Smooth muscle cell (in vitro differentiated cells): Measurements from ENCODE around the gene YPEL1. TPM values are rescaled to one million over a fixed set of nuclear protein-coding genes. Genes with fewer than 3 reads are reported as not detected.
A peak's percentile ranks its signal among the peaks of the same experiment; 100 is the strongest.

Experiments
- DNase-seq: peaks from one replicate; lab custom pipeline; 2025; ENCODE audit not compliant: unreplicated experiment; lab: John Stamatoyannopoulos, UW
- H2AFZ ChIP-seq: fragments of 200-600 bp; sonication (generic); 2 replicates; pipeline ENCODE4 v1.6.0; 2016; ENCODE audit warnings: antibody characterized with exemption, low read depth, mild to moderate bottlenecking
- H3F3A ChIP-seq: fragments of 200-600 bp; sonication (generic); 2 replicates; pipeline ENCODE4 v1.6.0; 2017; ENCODE audit warnings: antibody characterized with exemption, low read depth
- H3K27ac ChIP-seq: fragments of 200-600 bp; sonication (generic); 2 replicates; pipeline ENCODE4 v1.5.1; 2016; ENCODE audit warnings: low read depth, mild to moderate bottlenecking
- H3K27me3 ChIP-seq: fragments of 200-600 bp; sonication (generic); 2 replicates; pipeline ENCODE4 v1.6.1; 2016; ENCODE audit warnings: low read depth, mild to moderate bottlenecking
- H3K36me3 ChIP-seq: fragments of 200-600 bp; sonication (generic); 2 replicates; pipeline ENCODE4 v1.5.1; 2016; ENCODE audit warnings: low read depth
- H3K4me1 ChIP-seq: fragments of 200-600 bp; sonication (generic); 2 replicates; pipeline ENCODE4 v1.5.1; 2016; ENCODE audit warnings: low read depth
- H3K4me2 ChIP-seq: fragments of 200-600 bp; sonication (generic); 2 replicates; pipeline ENCODE4 v1.6.0; 2016; ENCODE audit warnings: mild to moderate bottlenecking
- H3K4me3 ChIP-seq: fragments of 200-600 bp; sonication (generic); 2 replicates; pipeline ENCODE4 v1.5.1; 2016; ENCODE audit warnings: mild to moderate bottlenecking
- H3K79me2 ChIP-seq: fragments of 200-600 bp; sonication (generic); 2 replicates; pipeline ENCODE4 v1.6.0; 2016; ENCODE audit warnings: low read depth, mild to moderate bottlenecking
- H3K9ac ChIP-seq: fragments of 200-600 bp; sonication (generic); 2 replicates; pipeline ENCODE4 v1.6.0; 2016; ENCODE audit warnings: low read depth
- H3K9me3 ChIP-seq: fragments of 200-600 bp; sonication (generic); replicated peaks from 2 replicates; pipeline ENCODE4 v1.5.1; 2016; ENCODE audit warnings: low read depth
- H4K20me1 ChIP-seq: fragments of 200-600 bp; sonication (generic); 2 replicates; pipeline ENCODE4 v1.6.0; 2016; ENCODE audit warnings: low read depth
- WGBS: methylation state at CpG from one replicate; pipeline ENCODE4 v1.1.7; 2016; ENCODE audit warnings: low lambda C conversion rate; 5-methylcytosine and 5-hydroxymethylcytosine counted together
- polyA plus RNA-seq: library from polyadenylated mRNA; unstranded; fragments of >200 nt; fragmentation: Nextera tagmentation; extraction: Ambion mirVana; gene quantifications from 2 replicates; pipeline ENCODE4 v1.2.1, GENCODE V29; 2016
- total RNA-seq: library from RNA; depleted of rRNA; stranded (reverse); fragments of >200 nt; gene quantifications from 2 replicates; pipeline ENCODE4 v1.2.3, GENCODE V29; 2014
- TF ChIP-seq, protein P1 (sequence below): fragments of 200-600 bp; sonication (generic); IDR thresholded peaks from 2 replicates; pipeline ENCODE4 v1.5.1; 2017; ENCODE audit warnings: borderline replicate concordance, mild to moderate bottlenecking, antibody characterized with exemption; ENCODE audit not compliant: insufficient read depth, poor library complexity, severe bottlenecking

The YPEL1 gene
- total and polyA plus RNA-seq, 2 experiments from 2014 or later = 1.8 to 4.1 TPM

DNA sequence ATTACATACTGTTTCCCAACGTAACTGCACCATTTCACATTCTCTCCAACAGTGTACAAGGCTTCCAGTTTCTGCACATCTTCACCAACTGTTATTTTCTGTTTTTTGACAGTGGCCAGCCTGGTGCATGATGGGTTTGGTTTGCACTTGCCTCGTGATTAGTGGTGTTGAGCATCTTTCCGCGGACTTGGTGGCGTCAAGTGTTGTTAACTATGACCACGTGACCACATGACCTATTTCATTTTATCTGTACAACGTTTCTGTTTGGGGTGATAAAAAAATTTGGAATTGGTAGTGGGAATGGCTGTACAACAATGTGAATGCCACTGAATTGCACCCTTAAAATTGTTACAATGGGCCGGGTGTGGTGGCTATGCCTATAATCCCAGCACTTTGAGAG is 2.5 kb upstream of the YPEL1 start:
- Histone ChIP-seq H3F3A (no peaks in the 10 kb centered on the region), H3K4me3 (no peak overlapping the region), H3K27ac (no peak overlapping the region), H3K79me2 (no peaks in the 10 kb centered on the region), H2AFZ (no peak overlapping the region), H3K4me1 (peaks cover 13% of the 10 kb centered on the region), H3K9me3 (no peaks in the 10 kb centered on the region), H3K4me2 (no peak overlapping the region), H4K20me1 (no peaks in the 10 kb centered on the region), H3K9ac (no peak overlapping the region), H3K27me3 (peaks cover 23% of the 10 kb centered on the region), H3K36me3 (no peaks in the 10 kb centered on the region)
- DNase-seq = no peak
- 91% methylated on average over 8 of the region's 8 CpGs for WGBS
- TF ChIP-seq, protein P1, sequence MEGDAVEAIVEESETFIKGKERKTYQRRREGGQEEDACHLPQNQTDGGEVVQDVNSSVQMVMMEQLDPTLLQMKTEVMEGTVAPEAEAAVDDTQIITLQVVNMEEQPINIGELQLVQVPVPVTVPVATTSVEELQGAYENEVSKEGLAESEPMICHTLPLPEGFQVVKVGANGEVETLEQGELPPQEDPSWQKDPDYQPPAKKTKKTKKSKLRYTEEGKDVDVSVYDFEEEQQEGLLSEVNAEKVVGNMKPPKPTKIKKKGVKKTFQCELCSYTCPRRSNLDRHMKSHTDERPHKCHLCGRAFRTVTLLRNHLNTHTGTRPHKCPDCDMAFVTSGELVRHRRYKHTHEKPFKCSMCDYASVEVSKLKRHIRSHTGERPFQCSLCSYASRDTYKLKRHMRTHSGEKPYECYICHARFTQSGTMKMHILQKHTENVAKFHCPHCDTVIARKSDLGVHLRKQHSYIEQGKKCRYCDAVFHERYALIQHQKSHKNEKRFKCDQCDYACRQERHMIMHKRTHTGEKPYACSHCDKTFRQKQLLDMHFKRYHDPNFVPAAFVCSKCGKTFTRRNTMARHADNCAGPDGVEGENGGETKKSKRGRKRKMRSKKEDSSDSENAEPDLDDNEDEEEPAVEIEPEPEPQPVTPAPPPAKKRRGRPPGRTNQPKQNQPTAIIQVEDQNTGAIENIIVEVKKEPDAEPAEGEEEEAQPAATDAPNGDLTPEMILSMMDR = no peak

DNA sequence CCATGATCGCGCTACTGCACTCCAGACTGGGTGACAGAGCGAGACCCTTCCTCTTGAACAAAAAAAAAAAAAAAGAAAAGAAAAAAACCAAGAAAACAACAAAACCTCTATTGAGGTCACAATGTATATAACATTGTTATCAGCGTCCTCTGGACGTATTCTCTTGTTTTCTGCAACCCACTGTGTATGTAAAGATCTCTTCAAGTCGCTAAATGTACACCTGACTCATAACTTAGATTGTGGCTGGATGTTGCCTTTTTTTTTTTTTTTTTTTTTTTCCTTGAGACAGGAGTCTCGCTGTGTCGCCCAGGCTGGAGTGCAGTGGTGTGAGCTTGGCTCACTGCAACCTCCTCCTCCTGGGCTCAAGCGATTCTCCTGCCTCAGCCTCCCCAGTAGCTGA is 1.4 kb upstream of the YPEL1 start:
- H3K4me2 ChIP-seq = no peak overlapping the region
- TF ChIP-seq, protein P1 = no peak
- 91% methylated on average over 9 of the region's 9 CpGs for WGBS

DNA sequence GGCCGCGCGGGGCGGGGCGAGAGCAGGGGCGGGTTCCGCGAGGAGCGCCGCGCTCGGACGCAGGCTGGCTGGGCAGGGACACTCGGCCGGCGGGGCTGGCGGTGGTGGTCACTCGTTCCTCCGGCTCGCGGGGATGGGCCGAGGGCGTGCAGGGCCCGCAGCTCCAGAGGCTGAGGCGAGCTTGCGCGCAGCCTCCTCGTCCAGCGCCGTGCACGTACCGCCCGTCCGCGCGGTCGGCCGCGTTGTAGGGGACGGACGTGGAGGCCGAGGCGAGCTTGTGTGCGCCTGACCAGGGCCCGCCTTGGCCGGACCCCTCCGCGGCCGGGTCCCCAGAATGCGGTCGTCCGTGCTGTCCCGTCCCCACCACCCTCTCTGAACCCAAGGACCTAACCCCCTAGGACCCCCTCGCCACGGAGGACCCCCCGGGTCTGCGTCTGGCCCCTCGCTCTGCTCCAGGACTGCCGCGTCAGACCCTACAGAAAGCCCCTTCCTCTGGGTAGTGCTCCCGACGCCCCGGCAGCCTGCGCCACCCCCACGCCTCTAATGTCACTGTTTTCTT is 569 bp upstream of the YPEL1 start:
- TF ChIP-seq, protein P1 = no peak
- Histone ChIP-seq H3K4me1 (peaks cover 13% of the 10 kb centered on the region), H3K79me2 (no peaks in the 10 kb centered on the region), H3F3A (no peaks in the 10 kb centered on the region), H3K9me3 (no peaks in the 10 kb centered on the region), H3K27me3 (peaks cover 26% of the 10 kb centered on the region), H3K36me3 (no peaks in the 10 kb centered on the region), H3K4me3 (peak overlapping the region; percentile 58), H3K4me2 (peak overlapping the region; percentile 87), H2AFZ (no peak overlapping the region), H3K27ac (no peak overlapping the region), H3K9ac (no peak overlapping the region), H4K20me1 (no peaks in the 10 kb centered on the region)
- no peak for DNase-seq
- WGBS = 16% methylated on average over 48 of the region's 65 CpGs

More for the DNA sequence above, 1.4 kb upstream of the YPEL1 start:
- DNase-seq = no peak
- H3K9me3 ChIP-seq = no peaks in the 10 kb centered on the region
- H3K9ac ChIP-seq = no peak overlapping the region
- H4K20me1 ChIP-seq = no peaks in the 10 kb centered on the region
- H3F3A ChIP-seq = no peaks in the 10 kb centered on the region
- peaks cover 26% of the 10 kb centered on the region for H3K27me3 ChIP-seq
- H3K27ac ChIP-seq = no peak overlapping the region
- H3K4me1 ChIP-seq = peaks cover 13% of the 10 kb centered on the region
- no peak overlapping the region for H3K4me3 ChIP-seq
- no peak overlapping the region for H2AFZ ChIP-seq
- H3K79me2 ChIP-seq = no peaks in the 10 kb centered on the region
- no peaks in the 10 kb centered on the region for H3K36me3 ChIP-seq
